NB4 (cell line): Measurements from ENCODE around the gene KCNH4.
A peak's percentile ranks its signal among the peaks of the same experiment; 100 is the strongest.
"Not testable (repeated sequence)": the region's sequence is repeated elsewhere in the genome, so short reads cannot be mapped to it uniquely, and the experiment has no call there.

Experiments
- DNase-seq: peaks from one replicate; pipeline ENCODE4 v3.0.0; 2010; ENCODE audit warnings: low read depth
- H3K4me3 ChIP-seq: one replicate; pipeline ENCODE4 v1.5.1; 2011; ENCODE audit warnings: mild to moderate bottlenecking, low read depth, low read length, moderate library complexity
- MYC ChIP-seq: IDR thresholded peaks from 2 replicates; pipeline ENCODE4 v1.6.1; 2011; ENCODE audit warnings: low read depth, low read length
- POLR2A ChIP-seq: IDR thresholded peaks from 2 replicates; pipeline ENCODE4 v1.6.1; 2011; ENCODE audit warnings: mild to moderate bottlenecking; ENCODE audit not compliant: insufficient read length; ENCODE audit errors: extremely low read depth
- TF ChIP-seq, protein P1 (sequence below): IDR thresholded peaks from 2 replicates; pipeline ENCODE4 v1.6.1; 2011; ENCODE audit warnings: low read depth, low read length
- TF ChIP-seq, protein P2 (sequence below): IDR thresholded peaks from one replicate; pipeline ENCODE4 v1.5.1; 2012; ENCODE audit warnings: low read depth, low read length

Gene KCNH4

DNA sequence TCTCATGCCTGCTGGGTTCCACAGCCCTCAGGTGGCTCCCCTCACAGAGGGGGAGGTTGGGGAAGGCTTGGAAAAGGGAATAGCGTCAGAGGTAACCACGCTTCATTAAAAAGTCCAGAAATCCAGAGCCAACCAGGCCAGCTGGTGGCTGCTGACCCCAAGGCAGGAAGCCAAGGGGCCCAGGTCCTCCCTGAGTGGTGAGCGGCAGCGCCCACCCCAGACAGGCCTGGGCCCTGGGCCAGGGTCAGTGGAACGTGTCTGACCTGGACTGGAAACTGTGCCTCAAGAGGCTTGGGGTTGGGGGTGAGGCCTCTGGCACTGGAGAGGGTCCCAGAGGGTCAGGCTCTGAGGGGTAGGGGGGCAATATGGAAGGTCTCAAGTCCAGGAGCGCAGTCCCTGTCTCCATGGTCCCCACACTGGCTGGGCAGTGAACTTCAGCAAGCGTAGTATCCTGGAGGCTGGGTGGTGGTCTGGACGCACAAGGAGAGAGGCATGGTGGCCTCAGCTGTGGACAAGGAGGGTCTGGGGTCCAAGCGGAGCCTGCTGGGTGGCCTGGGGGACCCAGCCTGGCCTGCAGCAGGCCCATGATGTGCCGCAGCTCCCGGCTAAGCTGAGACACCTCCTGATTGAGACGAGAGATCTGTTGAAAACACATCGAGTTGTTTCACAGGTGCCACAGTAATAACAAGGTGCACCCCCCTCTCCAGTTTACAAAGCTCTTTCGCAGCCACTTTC is 21.0 kb downstream of the KCNH4 start:
- no peak for DNase-seq
- no peak overlapping the region for H3K4me3 ChIP-seq
- TF ChIP-seq, protein P1, sequence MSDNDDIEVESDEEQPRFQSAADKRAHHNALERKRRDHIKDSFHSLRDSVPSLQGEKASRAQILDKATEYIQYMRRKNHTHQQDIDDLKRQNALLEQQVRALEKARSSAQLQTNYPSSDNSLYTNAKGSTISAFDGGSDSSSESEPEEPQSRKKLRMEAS, result no peak
- TF ChIP-seq, protein P2, sequence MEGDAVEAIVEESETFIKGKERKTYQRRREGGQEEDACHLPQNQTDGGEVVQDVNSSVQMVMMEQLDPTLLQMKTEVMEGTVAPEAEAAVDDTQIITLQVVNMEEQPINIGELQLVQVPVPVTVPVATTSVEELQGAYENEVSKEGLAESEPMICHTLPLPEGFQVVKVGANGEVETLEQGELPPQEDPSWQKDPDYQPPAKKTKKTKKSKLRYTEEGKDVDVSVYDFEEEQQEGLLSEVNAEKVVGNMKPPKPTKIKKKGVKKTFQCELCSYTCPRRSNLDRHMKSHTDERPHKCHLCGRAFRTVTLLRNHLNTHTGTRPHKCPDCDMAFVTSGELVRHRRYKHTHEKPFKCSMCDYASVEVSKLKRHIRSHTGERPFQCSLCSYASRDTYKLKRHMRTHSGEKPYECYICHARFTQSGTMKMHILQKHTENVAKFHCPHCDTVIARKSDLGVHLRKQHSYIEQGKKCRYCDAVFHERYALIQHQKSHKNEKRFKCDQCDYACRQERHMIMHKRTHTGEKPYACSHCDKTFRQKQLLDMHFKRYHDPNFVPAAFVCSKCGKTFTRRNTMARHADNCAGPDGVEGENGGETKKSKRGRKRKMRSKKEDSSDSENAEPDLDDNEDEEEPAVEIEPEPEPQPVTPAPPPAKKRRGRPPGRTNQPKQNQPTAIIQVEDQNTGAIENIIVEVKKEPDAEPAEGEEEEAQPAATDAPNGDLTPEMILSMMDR, result no peak
- TF ChIP-seq MYC (no peak), POLR2A (no peak)

DNA sequence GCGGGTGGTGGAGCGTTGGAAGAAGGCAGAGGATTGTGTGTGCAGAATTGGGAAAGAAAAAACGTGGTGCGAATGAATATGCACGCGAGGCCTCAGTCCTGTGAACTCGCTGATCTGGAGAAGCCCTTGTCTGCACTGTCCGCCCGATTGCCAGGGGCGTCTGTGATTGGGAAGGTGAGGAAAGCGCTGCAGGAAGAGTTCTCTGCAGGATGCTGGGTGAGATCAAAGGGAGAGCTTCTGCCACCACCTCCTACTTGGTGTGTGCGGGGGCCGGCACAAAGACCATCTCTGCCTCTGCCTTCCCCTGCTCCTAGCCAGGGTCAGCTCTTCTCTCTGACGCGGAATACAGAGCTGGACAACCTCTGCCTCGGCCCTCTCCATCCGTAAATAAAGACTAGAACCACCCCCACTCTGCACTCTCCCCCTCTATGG is 25.3 kb downstream of the KCNH4 start:
- TF ChIP-seq, protein P1, result no peak
- no peak for TF ChIP-seq MYC
- TF ChIP-seq, protein P2, result no peak
- no peak for TF ChIP-seq POLR2A
- no peak for DNase-seq
- no peak overlapping the region for H3K4me3 ChIP-seq

DNA sequence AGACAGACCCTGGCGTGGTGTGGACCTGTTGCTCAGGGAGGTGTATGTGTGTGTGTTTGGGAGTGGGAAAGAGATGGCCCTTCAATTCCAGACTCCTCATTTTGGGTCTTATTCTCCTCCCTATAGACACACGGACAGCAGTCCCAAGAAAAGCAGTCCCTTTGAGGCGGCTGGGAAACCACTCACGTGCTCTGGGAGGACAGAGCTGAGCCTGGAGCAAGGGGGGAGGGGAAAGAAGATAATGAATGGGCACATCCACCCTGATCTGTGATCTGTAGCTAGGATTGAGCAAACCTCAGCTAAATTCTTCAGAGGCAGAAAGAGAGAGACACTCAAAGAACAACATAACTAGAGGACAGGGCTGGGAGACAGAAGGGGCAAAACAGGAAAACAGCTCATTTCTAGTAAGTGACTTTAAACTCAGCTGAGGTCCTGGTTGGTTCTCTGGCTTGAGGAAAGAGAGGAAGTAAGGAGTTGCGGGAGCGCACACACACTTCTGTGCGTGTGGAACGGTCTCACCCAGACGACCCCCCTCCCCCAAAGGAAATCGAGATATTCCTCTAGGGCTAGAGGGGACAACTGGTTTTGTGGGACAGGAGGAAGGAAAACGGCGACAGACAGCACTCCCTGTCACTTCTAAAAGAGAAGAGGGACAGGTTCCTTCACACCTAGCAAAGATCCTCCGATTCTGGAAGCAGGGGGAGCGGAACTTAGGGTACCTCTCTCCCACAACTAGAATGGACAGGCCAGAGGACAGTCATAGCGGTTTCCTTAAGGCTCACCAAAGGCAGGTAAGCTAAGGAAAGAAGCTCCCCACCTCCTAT is 26.8 kb downstream of the KCNH4 start:
- H3K4me3 ChIP-seq, result peak overlapping the region; percentile 99
- no peak for TF ChIP-seq MYC
- no peak for TF ChIP-seq POLR2A
- TF ChIP-seq, protein P2, result no peak
- TF ChIP-seq, protein P1, result no peak
- DNase-seq, result peak; percentile 71

DNA sequence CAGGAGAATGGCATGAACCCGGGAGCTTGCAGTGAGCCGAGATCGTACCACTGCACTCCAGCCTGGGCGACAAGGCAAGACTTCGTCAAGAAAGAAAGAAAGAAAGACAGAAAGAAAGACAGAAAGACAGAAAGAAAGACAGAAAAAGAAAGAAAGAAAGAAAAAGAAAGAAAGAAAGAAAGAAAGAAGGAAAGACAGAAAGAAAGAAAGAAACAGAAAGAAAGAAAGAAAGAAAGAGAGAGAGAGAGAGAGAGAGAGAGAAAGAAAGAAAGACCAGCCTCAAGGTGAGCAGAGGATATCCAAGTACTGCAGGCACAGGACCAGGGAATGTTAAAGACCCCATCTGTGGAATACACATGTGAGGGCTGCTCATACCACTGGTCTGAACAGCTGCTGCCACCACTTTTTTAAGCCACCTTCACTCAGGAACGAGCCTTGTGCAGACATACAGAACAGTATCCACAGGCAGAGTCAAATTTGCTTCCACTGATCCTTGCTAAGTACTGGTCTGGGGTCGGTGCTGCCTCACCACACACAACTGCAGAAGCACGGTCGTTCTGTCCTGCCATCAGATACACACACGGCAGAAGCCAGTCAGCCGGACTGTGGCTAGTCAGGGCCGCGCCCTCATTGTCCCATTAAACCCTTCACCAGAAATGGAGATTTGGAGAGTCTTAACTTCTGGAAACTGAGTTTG is 33.9 kb downstream of the KCNH4 start:
- no peak overlapping the region for H3K4me3 ChIP-seq
- TF ChIP-seq MYC (no peak), POLR2A (no peak)
- TF ChIP-seq, protein P1, result no peak
- TF ChIP-seq, protein P2, result no peak
- no peak for DNase-seq

DNA sequence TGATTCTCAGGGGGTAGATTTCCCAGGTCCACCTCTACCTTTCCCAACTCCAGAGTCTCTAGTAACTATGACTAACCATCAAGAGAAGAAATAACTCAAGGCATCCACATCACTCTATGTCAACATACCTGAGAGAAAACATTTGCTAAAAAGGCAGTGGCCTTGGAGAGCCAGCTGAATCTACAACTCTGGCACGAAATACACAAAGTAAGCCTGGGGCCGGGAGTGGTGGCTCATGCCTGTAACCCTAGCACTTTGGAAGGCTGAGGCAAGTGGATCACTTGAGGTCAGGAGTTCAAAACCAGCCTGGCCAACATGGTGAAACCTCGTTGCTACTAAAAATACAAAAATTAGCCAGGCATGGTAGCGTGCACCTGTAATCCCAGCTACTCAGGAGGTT is 37.8 kb downstream of the KCNH4 start:
- DNase-seq, result not testable (repeated sequence)

DNA sequence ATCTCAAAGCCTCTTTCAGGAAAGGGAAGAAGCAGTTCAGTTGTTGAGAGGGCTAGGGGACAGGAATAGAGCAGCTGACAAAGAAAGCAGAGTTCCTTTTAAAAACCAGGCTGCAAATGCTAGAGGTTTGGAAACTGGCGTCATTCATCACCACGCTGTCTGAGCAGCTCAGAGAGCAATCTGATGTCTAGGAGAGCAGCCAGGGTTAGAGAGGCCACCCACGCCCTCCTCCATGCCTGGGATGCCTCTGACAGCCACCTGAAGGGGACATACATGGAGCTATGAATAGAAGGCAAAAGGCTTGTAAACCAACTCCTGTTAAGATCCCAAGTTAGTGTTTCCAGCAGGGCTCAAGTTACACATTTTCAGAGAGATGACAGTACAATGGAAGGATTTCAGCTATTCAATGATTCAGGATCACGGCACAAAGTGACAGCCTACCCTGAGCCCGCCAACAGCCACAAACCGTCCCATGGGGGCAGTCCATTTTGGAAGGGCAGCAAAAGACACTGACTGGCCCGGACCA is 38.5 kb downstream of the KCNH4 start:
- TF ChIP-seq, protein P2, result no peak
- TF ChIP-seq MYC (no peak), POLR2A (no peak)
- TF ChIP-seq, protein P1, result no peak
- no peak for DNase-seq
- H3K4me3 ChIP-seq, result no peak overlapping the region

More for the DNA sequence above, 37.8 kb downstream of the KCNH4 start:
- not testable (repeated sequence) for H3K4me3 ChIP-seq
